HUDEP-2 (cell line): ENCODE data around the gene ID4.

Source experiments
- DNase-seq, 76 experiments: peaks; one replicate each; lab custom pipeline; 2025; ENCODE audit not compliant: unreplicated experiment in 76 of 76; lab: John Stamatoyannopoulos, UW

Gene ID4

GRCh38 chr6:19836799-19837510, at the start of gene ID4:
ID4 (plus strand) TSS chr6:19837370; CDS start chr6:19837755, 385 bp downstream.
- peak in 6 of 76 experiments; percentile 18 to 88 (median 70) for DNase-seq

- no peak for DNase-seq
These were observed 48.5 kb upstream of the ID4 start for GRCh38 chr6:19788686-19789085.

GRCh38 chr6:19789100-19789803, 47.9 kb upstream of the ID4 start:
- no peak for DNase-seq

GRCh38 chr6:19791267-19791666, 45.9 kb upstream of the ID4 start:
- DNase-seq, result no peak

- DNase-seq, result no peak
These were observed 42.0 kb upstream of the ID4 start for GRCh38 chr6:19795211-19795610.

GRCh38 chr6:19796452-19796851, 40.7 kb upstream of the ID4 start:
- no peak for DNase-seq

- DNase-seq, result no peak
These were observed 38.8 kb upstream of the ID4 start for GRCh38 chr6:19798362-19798761.

GRCh38 chr6:19802656-19803055, 34.5 kb upstream of the ID4 start:
- DNase-seq, result no peak

GRCh38 chr6:19803331-19804204, 33.6 kb upstream of the ID4 start:
- no peak for DNase-seq

GRCh38 chr6:19804205-19805128, 32.7 kb upstream of the ID4 start:
- DNase-seq, result peak in 74 of 76 experiments; percentile 29 to 95 (median 85)

GRCh38 chr6:19805129-19805481, 32.1 kb upstream of the ID4 start:
- no peak for DNase-seq

- DNase-seq, result no peak
These were observed 30.2 kb upstream of the ID4 start for GRCh38 chr6:19806971-19807396.

GRCh38 chr6:19811397-19812079, 25.6 kb upstream of the ID4 start:
- no peak for DNase-seq

- DNase-seq, result peak in 10 of 76 experiments; percentile 4 to 44 (median 20)
These were observed 24.6 kb upstream of the ID4 start for GRCh38 chr6:19812512-19813119.

GRCh38 chr6:19818805-19819204, 18.4 kb upstream of the ID4 start:
- DNase-seq, result no peak

GRCh38 chr6:19824058-19824807, 12.9 kb upstream of the ID4 start:
- peak in 6 of 76 experiments; percentile 4 to 55 (median 30) for DNase-seq

- DNase-seq, result no peak
These were observed 9.9 kb upstream of the ID4 start for GRCh38 chr6:19827247-19827646.

GRCh38 chr6:19827903-19828302, 9.3 kb upstream of the ID4 start:
- DNase-seq, result no peak
